Skeletal muscle tissue (tissue), 4 donors: ENCODE results near the gene ATP8B4. TPM values are rescaled to one million over a fixed set of nuclear protein-coding genes. Genes with fewer than 3 reads are reported as not detected.

ENCODE experiments used
- H3K27ac ChIP-seq: one replicate; pipeline ENCODE4 v1.7.0; 2013; ENCODE audit warnings: mild to moderate bottlenecking, low read depth, low read length, inconsistent platforms
- H3K27me3 ChIP-seq, 3 donors: one replicate each; pipeline ENCODE4 v1.7.0; 2013; ENCODE audit warnings: low read length in 3 of 3; ENCODE audit not compliant: control insufficient read depth in 3 of 3, insufficient read depth in 3 of 3
- H3K36me3 ChIP-seq, 3 donors: one replicate each; pipeline ENCODE4 v1.7.0; 2013; ENCODE audit warnings: low read length in 3 of 3; ENCODE audit not compliant: control insufficient read depth in 3 of 3, insufficient read depth in 3 of 3
- H3K4me1 ChIP-seq, 3 donors: one replicate each; pipeline ENCODE4 v1.7.0; 2013; ENCODE audit warnings: low read length in 3 of 3, mild to moderate bottlenecking in 3 of 3; ENCODE audit not compliant: control insufficient read depth in 3 of 3, insufficient read depth in 3 of 3
- H3K4me3 ChIP-seq, 3 donors: one replicate each; pipeline ENCODE4 v1.7.0; 2013; ENCODE audit warnings: low read length in 3 of 3
- H3K9ac ChIP-seq, 3 donors: one replicate each; pipeline ENCODE4 v1.7.0; 2013; ENCODE audit warnings: low read length in 3 of 3, mild to moderate bottlenecking in 3 of 3, moderate library complexity in 2 of 3, low read depth in 1 of 3
- H3K9me3 ChIP-seq, 3 donors: one replicate each; pipeline ENCODE4 v1.7.0; 2013; ENCODE audit warnings: low read length in 3 of 3; ENCODE audit not compliant: control insufficient read depth in 3 of 3
- total RNA-seq: library from RNA; depleted of rRNA; stranded (reverse); fragments of >200 nt; gene quantifications from one replicate; pipeline ENCODE4 v1.2.3, GENCODE V29; 2014
- donor health status: Osteomylitis.

The ATP8B4 gene
- total RNA-seq, 1 donor from 2014 or later, result 15.1 TPM

GRCh38 chr15:50044406-50044805 is 74.6 kb downstream of the ATP8B4 start:
- Histone ChIP-seq H3K9me3 (peaks cover 0 to 8% (median 2%) of the 10 kb centered on the region in 3 donors), H3K4me3 (no peak overlapping the region), H3K4me1 (no peaks in the 10 kb centered on the region), H3K27ac (no peak overlapping the region), H3K9ac (no peak overlapping the region), H3K36me3 (no peaks in the 10 kb centered on the region), H3K27me3 (no peaks in the 10 kb centered on the region)

GRCh38 chr15:50042775-50043174 is 76.3 kb downstream of the ATP8B4 start:
- no peaks in the 10 kb centered on the region for H3K27me3 ChIP-seq
- no peaks in the 10 kb centered on the region for H3K4me1 ChIP-seq
- no peaks in the 10 kb centered on the region for H3K36me3 ChIP-seq
- H3K9ac ChIP-seq, result no peak overlapping the region
- H3K9me3 ChIP-seq, result peaks cover 0 to 8% (median 2%) of the 10 kb centered on the region in 3 donors
- H3K27ac ChIP-seq, result no peak overlapping the region
- H3K4me3 ChIP-seq, result no peak overlapping the region

GRCh38 chr15:50030456-50030855 is 88.6 kb downstream of the ATP8B4 start:
- Histone ChIP-seq H3K4me1 (no peaks in the 10 kb centered on the region), H3K27me3 (no peaks in the 10 kb centered on the region), H3K4me3 (no peak overlapping the region), H3K27ac (no peak overlapping the region), H3K9ac (no peak overlapping the region), H3K9me3 (no peaks in the 10 kb centered on the region), H3K36me3 (no peaks in the 10 kb centered on the region)

GRCh38 chr15:50028326-50028725 is 90.7 kb downstream of the ATP8B4 start:
- Histone ChIP-seq H3K27ac (no peak overlapping the region), H3K4me1 (peaks cover 0 to 3% (median 0%) of the 10 kb centered on the region in 3 donors), H3K9ac (no peak overlapping the region), H3K27me3 (no peaks in the 10 kb centered on the region), H3K9me3 (no peaks in the 10 kb centered on the region), H3K36me3 (no peaks in the 10 kb centered on the region), H3K4me3 (no peak overlapping the region)

DNA sequence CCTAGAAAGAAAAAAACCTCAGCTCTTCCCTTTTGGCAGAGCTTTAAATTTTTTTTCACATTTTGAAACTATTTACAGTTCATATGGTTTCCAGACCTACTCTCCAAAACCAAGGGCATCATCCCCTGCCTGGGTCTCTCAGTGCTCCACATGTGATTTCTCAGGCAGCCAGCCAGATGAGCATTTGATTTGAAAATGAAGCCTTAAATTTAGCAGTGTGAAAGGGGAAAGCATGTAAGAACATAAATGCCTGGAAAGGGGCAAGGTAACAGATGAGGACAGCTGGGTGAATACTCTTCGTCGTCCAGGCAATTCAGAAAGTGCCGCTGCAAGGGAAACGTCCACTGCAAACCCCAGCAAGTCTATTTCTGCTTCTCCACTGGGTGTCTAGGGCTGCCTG is 94.8 kb downstream of the ATP8B4 start:
- no peak overlapping the region for H3K9ac ChIP-seq
- H3K9me3 ChIP-seq, result no peaks in the 10 kb centered on the region
- H3K4me3 ChIP-seq, result no peak overlapping the region
- no peaks in the 10 kb centered on the region for H3K36me3 ChIP-seq
- no peaks in the 10 kb centered on the region for H3K27me3 ChIP-seq
- H3K4me1 ChIP-seq, result peaks cover 0 to 3% (median 0%) of the 10 kb centered on the region in 3 donors
- H3K27ac ChIP-seq, result no peak overlapping the region

DNA sequence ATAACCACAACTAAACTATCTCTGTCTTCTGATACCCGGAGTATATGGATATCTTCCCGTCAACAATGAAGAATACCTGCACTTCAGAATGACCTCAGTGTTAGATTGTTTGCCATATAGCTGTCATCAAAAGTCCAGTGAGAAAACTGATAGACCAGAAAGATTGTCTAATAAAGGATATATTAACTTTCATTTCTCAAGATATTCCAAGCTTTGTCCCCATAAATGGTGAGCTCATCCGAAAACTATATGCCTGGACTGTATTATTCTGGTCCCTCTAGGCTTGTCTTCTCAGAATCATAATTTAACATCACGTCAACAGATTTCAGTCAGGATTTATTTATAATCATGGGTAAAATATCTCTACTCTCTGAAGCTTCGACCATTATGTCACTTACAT is 100.5 kb downstream of the ATP8B4 start:
- H3K9me3 ChIP-seq, result no peaks in the 10 kb centered on the region
- no peak overlapping the region for H3K4me3 ChIP-seq
- no peak overlapping the region for H3K9ac ChIP-seq
- H3K36me3 ChIP-seq, result no peaks in the 10 kb centered on the region
- no peak overlapping the region for H3K27ac ChIP-seq
- H3K27me3 ChIP-seq, result no peaks in the 10 kb centered on the region
- H3K4me1 ChIP-seq, result no peaks in the 10 kb centered on the region

DNA sequence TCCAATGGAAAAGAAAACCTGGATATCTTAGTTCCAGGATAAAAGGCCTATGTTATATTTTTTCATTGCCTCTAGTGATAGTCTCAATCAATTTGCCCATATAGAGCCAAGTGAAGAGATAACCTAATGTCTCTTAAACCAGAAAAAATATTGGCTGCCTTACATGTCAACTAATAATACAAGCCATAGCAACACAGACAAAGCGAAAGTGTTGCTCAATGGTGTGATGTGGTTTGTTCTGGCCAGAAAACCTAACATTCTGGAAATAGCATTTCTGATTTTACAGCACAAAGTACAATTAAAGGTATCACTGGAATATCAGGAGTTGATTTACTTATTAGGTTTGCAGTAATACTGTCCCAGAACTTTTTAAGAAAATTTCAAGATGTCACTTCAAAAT is 101.5 kb downstream of the ATP8B4 start:
- Histone ChIP-seq H3K36me3 (no peaks in the 10 kb centered on the region), H3K9ac (no peak overlapping the region), H3K9me3 (no peaks in the 10 kb centered on the region)

GRCh38 chr15:50016951-50017350 is 102.1 kb downstream of the ATP8B4 start:
- H3K4me3 ChIP-seq, result no peak overlapping the region
- no peaks in the 10 kb centered on the region for H3K4me1 ChIP-seq
- no peak overlapping the region for H3K27ac ChIP-seq
- no peaks in the 10 kb centered on the region for H3K27me3 ChIP-seq
- no peaks in the 10 kb centered on the region for H3K36me3 ChIP-seq
- H3K9ac ChIP-seq, result no peak overlapping the region
- no peaks in the 10 kb centered on the region for H3K9me3 ChIP-seq

More for the DNA sequence above, 101.5 kb downstream of the ATP8B4 start:
- Histone ChIP-seq H3K27ac (no peak overlapping the region), H3K27me3 (no peaks in the 10 kb centered on the region), H3K4me3 (no peak overlapping the region), H3K4me1 (no peaks in the 10 kb centered on the region)

- no peak overlapping the region for H3K27ac ChIP-seq
- no peaks in the 10 kb centered on the region for H3K36me3 ChIP-seq
- no peaks in the 10 kb centered on the region for H3K9me3 ChIP-seq
- no peak overlapping the region for H3K4me3 ChIP-seq
- no peaks in the 10 kb centered on the region for H3K4me1 ChIP-seq
- no peaks in the 10 kb centered on the region for H3K27me3 ChIP-seq
- H3K9ac ChIP-seq, result no peak overlapping the region
Measured at GRCh38 chr15:50012790-50013189, 106.2 kb downstream of the ATP8B4 start.

GRCh38 chr15:50009634-50010033 is 109.4 kb downstream of the ATP8B4 start:
- Histone ChIP-seq H3K9ac (no peak overlapping the region), H3K9me3 (no peaks in the 10 kb centered on the region), H3K27me3 (no peaks in the 10 kb centered on the region), H3K27ac (no peak overlapping the region), H3K36me3 (no peaks in the 10 kb centered on the region), H3K4me3 (no peak overlapping the region), H3K4me1 (no peaks in the 10 kb centered on the region)
